ENCODE measurements around the gene TMED4. TPM values are rescaled to one million over a fixed set of nuclear protein-coding genes. Genes with fewer than 3 reads are reported as not detected.

Gene TMED4
- total and polyA plus RNA-seq, 2 of the 13 experiments (the other 11 are each of a cell fraction or from before 2014, with no cell fraction given), result 81.4 to 109 TPM

GRCh38 chr7:44561962-44562621 lies 19.9 kb downstream of the TMED4 start (continued):
- no peak for TF ChIP-seq RELA (CRISPR knock-in tag; IDR thresholded peaks at IDR 0.05)
- TF ChIP-seq, protein P1, sequence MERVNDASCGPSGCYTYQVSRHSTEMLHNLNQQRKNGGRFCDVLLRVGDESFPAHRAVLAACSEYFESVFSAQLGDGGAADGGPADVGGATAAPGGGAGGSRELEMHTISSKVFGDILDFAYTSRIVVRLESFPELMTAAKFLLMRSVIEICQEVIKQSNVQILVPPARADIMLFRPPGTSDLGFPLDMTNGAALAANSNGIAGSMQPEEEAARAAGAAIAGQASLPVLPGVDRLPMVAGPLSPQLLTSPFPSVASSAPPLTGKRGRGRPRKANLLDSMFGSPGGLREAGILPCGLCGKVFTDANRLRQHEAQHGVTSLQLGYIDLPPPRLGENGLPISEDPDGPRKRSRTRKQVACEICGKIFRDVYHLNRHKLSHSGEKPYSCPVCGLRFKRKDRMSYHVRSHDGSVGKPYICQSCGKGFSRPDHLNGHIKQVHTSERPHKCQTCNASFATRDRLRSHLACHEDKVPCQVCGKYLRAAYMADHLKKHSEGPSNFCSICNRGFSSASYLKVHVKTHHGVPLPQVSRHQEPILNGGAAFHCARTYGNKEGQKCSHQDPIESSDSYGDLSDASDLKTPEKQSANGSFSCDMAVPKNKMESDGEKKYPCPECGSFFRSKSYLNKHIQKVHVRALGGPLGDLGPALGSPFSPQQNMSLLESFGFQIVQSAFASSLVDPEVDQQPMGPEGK (CRISPR knock-in tag; IDR thresholded peaks at IDR 0.05), result peak; percentile 70; the same call in 1 of the 2 replicates
- no peak for TF ChIP-seq TP53 (CRISPR knock-in tag; conservative IDR thresholded peaks at IDR 0.05)
- TF ChIP-seq POGZ (CRISPR knock-in tag; IDR thresholded peaks at IDR 0.05), result peak; percentile 53
- 0 out of 2 replicates have a peak, but pooled peaks have one; percentile 51 for TF ChIP-seq JUN (CRISPR knock-in tag; IDR thresholded peaks at IDR 0.05)
- no peak for TF ChIP-seq KLF12 (CRISPR knock-in tag; IDR thresholded peaks at IDR 0.05; ENCODE audit: borderline replicate concordance)
- TF ChIP-seq MTA3 (CRISPR knock-in tag; IDR thresholded peaks at IDR 0.05), result no peak
- peak; percentile 24; the same call in 1 of the 2 replicates for TF ChIP-seq ZFX (CRISPR knock-in tag; IDR thresholded peaks at IDR 0.05; ENCODE audit: low read depth)
- no peak for TF ChIP-seq ZNF841 (CRISPR knock-in tag; IDR thresholded peaks at IDR 0.05; ENCODE audit: borderline replicate concordance)
- no peak for TF ChIP-seq SP1 (IDR thresholded peaks at IDR 0.05)
- TF ChIP-seq SP1 (CRISPR knock-in tag; IDR thresholded peaks at IDR 0.05), result no peak
- TF ChIP-seq RFXANK (CRISPR knock-in tag; IDR thresholded peaks at IDR 0.05), result no peak
- peak; percentile 76 for TF ChIP-seq RXRB (CRISPR knock-in tag; IDR thresholded peaks at IDR 0.05; ENCODE audit: borderline replicate concordance)
- TF ChIP-seq ZNF430 (CRISPR knock-in tag; IDR thresholded peaks at IDR 0.05), result peak; percentile 37; the same call in 1 of the 2 replicates
- no peak; the same call in 1 of the 2 replicates for TF ChIP-seq ZNF431 (CRISPR knock-in tag; IDR thresholded peaks at IDR 0.05; ENCODE audit: borderline replicate concordance, low read depth)
- TF ChIP-seq ZBTB26 (CRISPR knock-in tag; IDR thresholded peaks at IDR 0.05; ENCODE audit: borderline replicate concordance), result no peak
- TF ChIP-seq HIVEP1 (CRISPR knock-in tag; IDR thresholded peaks at IDR 0.05), result no peak
- TF ChIP-seq, protein P2, sequence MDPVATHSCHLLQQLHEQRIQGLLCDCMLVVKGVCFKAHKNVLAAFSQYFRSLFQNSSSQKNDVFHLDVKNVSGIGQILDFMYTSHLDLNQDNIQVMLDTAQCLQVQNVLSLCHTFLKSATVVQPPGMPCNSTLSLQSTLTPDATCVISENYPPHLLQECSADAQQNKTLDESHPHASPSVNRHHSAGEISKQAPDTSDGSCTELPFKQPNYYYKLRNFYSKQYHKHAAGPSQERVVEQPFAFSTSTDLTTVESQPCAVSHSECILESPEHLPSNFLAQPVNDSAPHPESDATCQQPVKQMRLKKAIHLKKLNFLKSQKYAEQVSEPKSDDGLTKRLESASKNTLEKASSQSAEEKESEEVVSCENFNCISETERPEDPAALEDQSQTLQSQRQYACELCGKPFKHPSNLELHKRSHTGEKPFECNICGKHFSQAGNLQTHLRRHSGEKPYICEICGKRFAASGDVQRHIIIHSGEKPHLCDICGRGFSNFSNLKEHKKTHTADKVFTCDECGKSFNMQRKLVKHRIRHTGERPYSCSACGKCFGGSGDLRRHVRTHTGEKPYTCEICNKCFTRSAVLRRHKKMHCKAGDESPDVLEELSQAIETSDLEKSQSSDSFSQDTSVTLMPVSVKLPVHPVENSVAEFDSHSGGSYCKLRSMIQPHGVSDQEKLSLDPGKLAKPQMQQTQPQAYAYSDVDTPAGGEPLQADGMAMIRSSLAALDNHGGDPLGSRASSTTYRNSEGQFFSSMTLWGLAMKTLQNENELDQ (CRISPR knock-in tag; IDR thresholded peaks at IDR 0.05; ENCODE audit: borderline replicate concordance), result no peak
- no peak for TF ChIP-seq NFKBIZ (CRISPR knock-in tag; IDR thresholded peaks at IDR 0.05)
- TF ChIP-seq ETV5 (CRISPR knock-in tag; IDR thresholded peaks at IDR 0.05; ENCODE audit: borderline replicate concordance), result peak; percentile 56; the same call in 1 of the 2 replicates
- no peak for TF ChIP-seq ZNF18 (CRISPR knock-in tag; IDR thresholded peaks at IDR 0.05; ENCODE audit: insufficient replicate concordance)
- TF ChIP-seq SAFB2 (CRISPR knock-in tag; IDR thresholded peaks at IDR 0.05; ENCODE audit: borderline replicate concordance, low read depth), result no peak
- no peak for TF ChIP-seq CBFB (CRISPR knock-in tag; IDR thresholded peaks at IDR 0.05)
- no peak for TF ChIP-seq SCMH1 (CRISPR knock-in tag; IDR thresholded peaks at IDR 0.05; ENCODE audit: borderline replicate concordance)
- TF ChIP-seq ZNF776 (CRISPR knock-in tag; IDR thresholded peaks at IDR 0.05), result no peak
